Vagina (tissue), 2 donors: ENCODE data around the gene ARHGAP26.

Source experiments
- CTCF ChIP-seq, 3 experiments: fragments of 450-650 bp in 2 of 3; fragments of 200-600 bp in 1 of 3; sonication (generic) in 1 of 3; IDR thresholded peaks; one replicate each; pipeline ENCODE4 v1.5.1; 2017 to 2019; ENCODE audit warnings: antibody characterized with exemption in 3 of 3, mild to moderate bottlenecking in 2 of 3, moderate library complexity in 2 of 3
- POLR2A ChIP-seq, 2 donors: fragments of 450-650 bp; IDR thresholded peaks; one replicate each; pipeline ENCODE4 v1.6.1; 2017; ENCODE audit warnings: antibody characterized with exemption in 2 of 2, mild to moderate bottlenecking in 2 of 2, moderate library complexity in 2 of 2

- TF ChIP-seq CTCF (IDR thresholded peaks at IDR 0.05) (no peak), POLR2A (IDR thresholded peaks at IDR 0.05) (no peak)
These were observed 92.4 kb downstream of the ARHGAP26 start for GRCh38 chr5:142862594-142862993.
